ENCODE results near the gene M1AP. TPM values are rescaled to one million over a fixed set of nuclear protein-coding genes. Genes with fewer than 3 reads are reported as not detected.

M1AP gene
- total and polyA plus RNA-seq, 9 donors = 0.36 to 0.72 (median 0.45) TPM; not detected in 3

DNA sequence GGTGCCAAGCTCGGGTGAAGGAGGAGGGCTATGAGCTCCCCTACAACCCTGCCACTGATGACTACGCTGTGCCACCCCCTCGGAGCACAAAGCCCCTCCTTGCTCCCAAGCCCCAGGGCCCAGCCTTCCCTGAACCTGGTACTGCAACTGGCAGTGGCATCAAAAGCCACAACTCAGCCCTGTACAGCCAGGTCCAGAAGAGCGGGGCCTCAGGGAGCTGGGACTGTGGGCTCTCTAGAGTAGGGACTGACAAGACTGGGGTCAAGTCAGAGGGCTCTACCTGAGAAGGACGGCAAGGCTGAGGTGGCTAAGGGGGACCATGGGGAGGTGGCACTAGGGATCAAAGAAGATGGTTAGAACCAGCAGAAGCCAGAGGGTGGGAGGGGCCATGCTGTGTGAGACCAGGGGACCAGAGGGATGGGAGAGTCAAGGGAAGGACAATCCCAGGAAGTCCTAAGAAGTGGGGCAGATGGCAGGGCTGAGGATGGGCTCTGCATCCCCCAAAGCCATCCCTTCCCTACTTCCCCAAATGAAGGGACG is 91.2 kb downstream of the M1AP start:
- H3K36me3 ChIP-seq = no peaks in the 10 kb centered on the region
- no peak for TF ChIP-seq EP300 (IDR thresholded peaks at IDR 0.05)
- TF ChIP-seq POLR2A (IDR thresholded peaks at IDR 0.05) = no peak
- no peak for TF ChIP-seq CTCF (IDR thresholded peaks at IDR 0.05)
- intact Hi-C loops (cut with DNase I) = no loop called here
- peaks cover 5% of the 10 kb centered on the region for H3K4me1 ChIP-seq (ENCODE audit: insufficient read depth)
- H3K27ac ChIP-seq = no peak overlapping the region
- H3K4me3 ChIP-seq = no peak overlapping the region
- no peak for DNase-seq
- no peaks in the 10 kb centered on the region for H3K27me3 ChIP-seq
- WGBS, 3 donors = 88 to 91% (median 90%) methylated on average over 6 of the region's 6 CpGs
- no peaks in the 10 kb centered on the region for H3K9me3 ChIP-seq

DNA sequence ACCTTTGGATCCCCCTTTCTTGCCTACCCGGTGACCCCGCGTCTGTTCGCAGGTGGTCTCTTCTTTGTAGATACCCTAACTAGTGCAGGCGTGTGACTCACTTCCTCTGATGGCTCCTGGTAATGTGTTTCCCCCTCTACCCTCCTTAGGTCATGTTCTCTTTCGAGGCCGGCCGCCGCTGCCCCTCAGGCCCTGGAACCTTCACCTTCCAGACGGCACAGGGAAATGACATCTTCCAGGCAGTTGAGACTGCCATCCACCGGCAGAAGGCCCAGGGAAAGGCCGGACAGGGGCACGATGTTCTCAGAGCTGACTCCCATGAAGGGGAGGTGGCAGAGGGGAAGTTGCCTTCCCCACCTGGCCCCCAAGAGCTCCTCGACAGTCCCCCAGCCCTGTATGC is 92.0 kb downstream of the M1AP start:
- no peaks in the 10 kb centered on the region for H3K36me3 ChIP-seq
- TF ChIP-seq EP300 (IDR thresholded peaks at IDR 0.05) (no peak), POLR2A (IDR thresholded peaks at IDR 0.05) (no peak), CTCF (IDR thresholded peaks at IDR 0.05) (no peak)
- no peak overlapping the region for H3K27ac ChIP-seq
- intact Hi-C loops (cut with DNase I) = no loop called here
- no peak overlapping the region for H3K4me3 ChIP-seq
- WGBS, 3 donors = 90 to 94% (median 90%) methylated on average over 14 of the region's 14 CpGs
- no peaks in the 10 kb centered on the region for H3K27me3 ChIP-seq
- H3K4me1 ChIP-seq (ENCODE audit: insufficient read depth) = peaks cover 5% of the 10 kb centered on the region
- no peak for DNase-seq
- H3K9me3 ChIP-seq = no peaks in the 10 kb centered on the region

DNA sequence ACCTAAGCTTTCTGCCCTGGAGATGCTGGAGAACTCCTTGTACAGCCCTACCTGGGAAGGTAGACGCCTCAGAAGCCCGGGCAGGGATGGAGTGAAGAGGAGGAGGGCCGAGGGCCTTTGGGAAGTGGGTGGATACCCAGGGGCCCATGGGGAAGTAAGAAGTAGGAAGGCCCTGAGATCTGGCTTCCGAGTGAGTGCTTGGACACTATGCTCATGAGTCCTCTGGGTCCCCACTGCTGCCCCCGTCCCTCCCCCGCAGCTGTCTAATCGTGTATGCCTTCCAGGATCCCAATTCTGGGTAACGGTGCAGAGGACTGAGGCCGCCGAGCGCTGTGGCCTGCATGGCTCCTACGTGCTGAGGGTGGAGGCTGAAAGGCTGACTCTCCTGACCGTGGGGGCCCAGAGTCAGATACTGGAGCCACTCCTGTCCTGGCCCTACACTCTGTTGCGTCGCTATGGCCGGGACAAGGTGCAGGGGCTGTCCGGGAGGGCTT is 92.5 kb downstream of the M1AP start:
- no peaks in the 10 kb centered on the region for H3K27me3 ChIP-seq

DNA sequence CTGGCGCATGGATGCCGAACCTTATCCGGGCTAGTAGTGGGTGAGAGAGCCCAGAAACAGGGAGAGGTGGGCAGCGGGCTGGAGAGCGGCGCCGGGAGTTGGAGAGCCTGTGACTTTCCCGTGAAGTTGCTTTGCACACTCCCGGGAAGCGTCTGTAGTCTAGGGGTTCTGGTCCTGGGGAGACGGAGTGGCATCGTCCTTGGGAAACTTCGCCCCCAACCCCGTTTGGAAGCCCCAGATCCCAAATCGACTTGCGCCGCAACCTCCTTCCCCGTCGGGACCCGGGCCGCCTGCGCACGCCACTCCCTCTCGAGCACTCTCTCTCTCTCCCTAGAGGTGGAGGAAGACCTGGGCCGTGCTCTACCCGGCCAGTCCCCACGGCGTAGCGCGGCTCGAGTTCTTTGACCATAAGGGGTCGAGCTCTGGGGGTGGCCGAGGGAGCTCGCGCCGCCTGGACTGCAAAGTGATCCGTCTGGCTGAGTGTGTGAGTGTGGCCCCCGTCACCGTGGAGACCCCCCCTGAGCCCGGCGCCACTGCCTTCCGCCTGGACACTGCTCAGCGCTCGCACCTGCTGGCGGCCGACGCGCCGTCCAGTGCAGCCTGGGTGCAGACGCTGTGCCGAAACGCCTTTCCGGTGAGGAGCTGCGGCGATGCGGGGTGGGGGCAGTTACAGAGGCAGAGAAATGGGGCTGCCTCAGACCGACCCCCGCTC is 93.2 kb downstream of the M1AP start:
- H3K36me3 ChIP-seq = no peaks in the 10 kb centered on the region
- 0 to 5% (median 3%) methylated on average over 26 to 58 of the region's 58 CpGs for WGBS, 3 donors
- H3K4me3 ChIP-seq = peak overlapping the region; percentile 92
- H3K27me3 ChIP-seq = no peaks in the 10 kb centered on the region
- intact Hi-C loops (cut with DNase I) = no loop called here
- H3K9me3 ChIP-seq = no peaks in the 10 kb centered on the region
- peak overlapping the region; percentile 73 to 88 for H3K27ac ChIP-seq
- TF ChIP-seq CTCF (IDR thresholded peaks at IDR 0.05) = no peak
- TF ChIP-seq POLR2A (IDR thresholded peaks at IDR 0.05) = no peak
- TF ChIP-seq EP300 (IDR thresholded peaks at IDR 0.05) = no peak
- DNase-seq = peak; percentile 46 to 71 (median 55)
- peaks cover 5% of the 10 kb centered on the region for H3K4me1 ChIP-seq (ENCODE audit: insufficient read depth)

More for the DNA sequence above, 92.5 kb downstream of the M1AP start:
- intact Hi-C loops (cut with DNase I) = no loop called here
- TF ChIP-seq POLR2A (IDR thresholded peaks at IDR 0.05) (no peak), EP300 (IDR thresholded peaks at IDR 0.05) (no peak), CTCF (IDR thresholded peaks at IDR 0.05) (no peak)
- DNase-seq = peak in 1 of 5 donors; percentile 37
- no peak overlapping the region for H3K4me3 ChIP-seq
- no peak overlapping the region for H3K27ac ChIP-seq
- peaks cover 5% of the 10 kb centered on the region for H3K4me1 ChIP-seq (ENCODE audit: insufficient read depth)
- no peaks in the 10 kb centered on the region for H3K9me3 ChIP-seq
- H3K36me3 ChIP-seq = no peaks in the 10 kb centered on the region
- WGBS, 3 donors = 77 to 82% (median 80%) methylated on average over 17 of the region's 17 CpGs
